ENCODE results near the gene SIGLEC15. TPM values are rescaled to one million over a fixed set of nuclear protein-coding genes. Genes with fewer than 3 reads are reported as not detected.

The SIGLEC15 gene
- total RNA-seq, 1 experiment from 2014 or later: 9.1 TPM

DNA sequence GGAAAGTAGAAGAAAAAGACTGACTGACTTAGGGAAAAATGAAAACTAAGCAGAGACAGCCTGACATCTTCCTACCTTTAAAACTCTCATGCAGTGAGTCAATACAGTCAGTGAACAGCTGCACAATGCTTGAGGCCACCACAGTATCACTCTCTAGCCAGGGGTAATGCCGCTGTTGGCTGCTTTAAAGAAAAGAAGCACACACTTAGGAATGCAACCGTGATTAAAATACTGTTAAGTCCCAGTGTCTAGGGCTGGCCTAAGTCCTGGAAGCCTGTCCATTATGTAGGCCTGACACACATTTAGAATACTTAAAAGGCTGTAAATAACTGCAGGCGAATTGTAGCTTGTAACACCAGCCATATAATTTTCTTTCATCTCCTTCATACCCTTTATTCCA is 50.7 kb downstream of the SIGLEC15 start:
- no peak for DNase-seq (ENCODE audit: low read depth)

DNA sequence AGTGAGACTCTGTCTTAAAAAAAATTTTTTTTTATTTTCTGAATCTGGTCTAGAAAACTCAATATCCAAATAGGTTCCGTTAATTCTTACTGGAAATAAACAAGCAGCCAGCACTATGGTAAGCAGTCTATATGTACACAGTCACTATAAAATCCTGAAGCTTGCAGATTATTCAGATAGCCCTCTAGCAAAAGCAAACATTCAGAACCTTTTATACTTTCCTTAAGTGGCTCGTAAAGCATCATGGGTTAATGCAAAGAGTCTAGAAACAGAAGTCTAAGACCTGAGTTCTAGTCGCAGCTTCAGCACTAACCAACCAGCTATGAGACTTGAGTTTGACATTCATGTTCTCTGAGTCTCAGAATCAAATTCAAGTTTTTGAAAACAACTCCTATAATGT is 51.9 kb downstream of the SIGLEC15 start:
- no peak for DNase-seq (ENCODE audit: low read depth)

DNA sequence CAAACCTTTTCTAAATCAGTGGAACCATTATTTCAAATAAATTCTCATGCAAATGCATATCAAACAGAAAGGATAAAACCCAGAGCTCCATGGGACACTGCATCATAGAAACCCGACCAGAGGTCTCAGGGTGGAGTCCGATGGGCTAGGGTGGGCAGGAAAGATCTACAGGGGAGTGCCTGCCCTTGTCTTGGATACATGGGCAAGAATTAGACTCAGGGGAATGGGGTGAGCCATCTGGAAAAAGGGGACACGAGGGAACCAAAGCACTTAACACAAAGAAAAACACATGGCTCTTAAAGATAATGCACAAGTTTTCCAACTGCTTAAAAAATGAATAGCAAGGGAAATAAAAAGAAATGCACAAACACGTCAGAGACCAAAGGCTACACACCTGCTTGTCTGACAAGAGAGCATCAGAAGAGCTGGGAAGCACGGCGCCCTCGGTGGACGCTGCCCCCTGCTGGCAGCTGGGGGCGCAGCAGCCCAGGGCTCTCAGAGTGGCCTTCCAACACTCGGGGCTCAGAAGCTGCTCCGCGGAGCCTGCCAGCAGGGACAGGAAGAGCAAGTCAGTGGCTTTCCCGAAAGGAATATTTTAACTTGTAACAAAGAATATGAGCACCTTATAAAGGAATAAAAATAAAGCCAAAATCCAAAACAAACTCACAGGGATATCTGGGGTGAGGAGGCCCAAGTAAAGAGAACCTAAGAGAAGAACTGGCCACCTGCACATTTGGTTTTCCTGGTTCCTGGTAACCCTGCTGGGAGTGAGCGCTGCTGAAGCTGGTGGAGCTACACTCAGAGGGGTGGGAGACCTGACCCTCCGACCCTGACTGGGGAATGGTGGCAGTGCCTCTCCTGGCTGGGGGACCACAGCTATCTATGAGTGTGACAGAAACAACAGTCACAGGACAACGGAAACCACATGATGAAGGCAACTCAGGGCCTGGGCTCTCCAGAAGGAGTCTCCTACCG is 54.5 kb downstream of the SIGLEC15 start:
- DNase-seq (ENCODE audit: low read depth): peak; percentile 79

DNA sequence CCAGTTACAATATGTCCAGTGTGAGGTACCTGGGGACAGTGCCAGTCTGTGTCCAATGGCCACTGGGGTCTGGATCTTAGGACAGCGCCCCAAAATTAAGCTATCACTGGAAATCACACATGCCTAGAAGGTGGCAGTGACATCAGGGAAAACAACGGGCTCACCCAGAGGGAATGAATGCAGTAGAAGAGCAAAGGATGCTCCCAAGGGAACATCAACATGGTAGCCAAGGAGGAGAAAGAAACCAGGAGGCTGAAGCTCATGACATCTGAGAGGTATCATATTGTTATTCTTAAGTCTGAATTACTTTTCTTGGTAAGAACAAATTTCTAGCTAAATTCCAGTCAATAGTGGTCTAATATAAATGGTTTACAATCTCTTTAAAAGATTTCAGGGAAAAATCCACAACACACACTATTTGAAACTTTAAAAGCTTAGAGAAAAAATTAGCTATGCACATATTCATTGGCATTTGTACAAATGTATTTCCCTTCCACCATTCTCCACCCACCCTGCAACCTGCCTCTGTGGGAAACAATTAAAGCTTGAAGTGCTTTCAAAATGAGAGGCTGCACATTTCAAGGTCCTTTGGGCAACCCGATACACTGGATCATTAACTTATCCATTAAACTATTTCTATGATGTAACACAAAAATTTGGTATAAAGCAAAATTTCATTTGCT is 55.5 kb downstream of the SIGLEC15 start:
- no peak for DNase-seq (ENCODE audit: low read depth)

DNA sequence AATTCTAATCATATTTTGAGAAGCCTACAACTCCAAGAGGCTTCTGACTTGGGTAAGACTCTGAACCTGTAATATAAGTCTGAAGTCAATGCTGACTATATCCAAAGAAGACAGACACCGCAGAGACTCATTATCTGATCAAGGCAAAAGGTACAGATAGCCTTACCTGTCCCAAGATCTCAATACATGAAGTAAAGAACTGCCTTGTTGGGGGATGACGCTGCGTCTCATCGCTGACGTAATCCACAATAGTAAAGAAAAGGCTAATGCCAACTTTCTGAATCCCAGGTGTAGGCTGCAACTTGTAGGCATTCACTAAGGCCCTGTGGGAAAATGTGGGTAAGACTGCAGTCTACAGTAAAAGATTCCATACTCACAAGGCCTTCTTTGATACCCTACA is 62.1 kb downstream of the SIGLEC15 start:
- DNase-seq (ENCODE audit: low read depth): no peak

DNA sequence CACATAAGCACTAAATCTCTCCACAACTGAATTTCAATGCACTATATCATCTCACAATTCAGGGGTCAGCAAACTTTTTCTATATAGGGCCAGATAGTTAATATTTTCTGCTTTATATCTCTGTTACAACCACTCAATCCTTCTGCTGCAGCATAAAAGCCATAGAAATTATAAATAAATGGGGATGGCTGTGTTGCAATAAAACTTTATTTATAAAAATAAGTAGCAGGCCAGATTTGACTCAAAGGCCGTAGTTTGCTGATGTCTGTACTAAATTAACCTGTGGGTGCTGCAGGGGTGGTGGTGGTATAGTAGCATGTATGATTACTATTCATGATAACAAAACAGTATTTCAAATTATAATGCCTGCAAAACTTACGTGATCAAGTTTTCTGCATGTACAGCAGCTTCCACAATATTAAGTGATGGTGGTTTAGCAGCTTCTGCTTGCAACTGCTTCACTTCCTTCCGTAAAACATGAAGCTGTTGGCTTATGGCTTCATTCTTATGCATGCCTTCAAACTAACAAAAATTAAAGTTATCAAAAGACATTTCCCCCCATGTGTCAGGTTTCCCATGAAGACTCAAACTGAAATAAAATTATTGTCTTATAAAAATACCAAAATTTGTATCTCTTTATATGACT is 64.1 kb downstream of the SIGLEC15 start:
- DNase-seq (ENCODE audit: low read depth): no peak

DNA sequence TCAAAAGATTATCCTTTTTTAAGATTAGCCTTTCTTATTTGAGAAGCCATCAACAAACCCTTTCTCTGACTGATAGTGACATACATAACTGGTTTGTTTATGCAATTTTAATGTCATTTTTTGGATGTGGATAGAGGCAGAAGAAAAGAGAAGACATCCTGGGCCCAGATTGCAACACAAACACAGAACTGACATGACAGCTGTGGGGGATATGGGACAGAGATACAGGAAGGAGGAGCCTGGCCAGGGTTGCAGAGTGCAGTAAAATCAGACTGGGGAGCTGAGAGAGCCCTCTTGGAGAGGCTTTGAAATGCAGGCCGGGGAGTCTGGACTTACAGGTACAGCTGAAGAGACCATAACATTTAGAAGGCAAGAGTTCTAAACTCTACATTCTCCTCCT is 65.1 kb downstream of the SIGLEC15 start:
- no peak for DNase-seq (ENCODE audit: low read depth)

DNA sequence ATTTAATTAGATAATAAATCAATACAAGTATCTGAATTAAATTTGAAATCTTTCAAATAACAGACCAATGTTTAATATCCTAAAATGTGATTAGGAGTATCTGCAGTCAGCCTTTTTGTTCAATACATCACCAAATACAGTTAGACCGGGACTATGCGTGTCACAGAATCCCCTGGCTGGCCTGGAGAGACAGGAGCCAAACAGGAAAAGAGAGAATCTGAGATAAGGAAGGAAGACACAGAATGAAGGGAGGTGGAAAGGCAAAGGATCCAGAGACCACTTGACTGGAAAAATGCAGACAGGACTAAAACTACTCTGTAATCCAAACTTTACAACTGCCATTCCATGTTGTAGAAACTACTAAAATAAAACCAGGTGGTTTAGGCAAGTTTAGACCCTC is 66.3 kb downstream of the SIGLEC15 start:
- no peak for DNase-seq (ENCODE audit: low read depth)

Small RNA genes within 50 kb of the gene (small RNA-seq; reads per million reads assigned to genes)
- not detected for gene AC087685.1

Other genes starting within 250 kb of the SIGLEC15 start
- gene SLC14A2, start 210.2 kb upstream of the SIGLEC15 start, total RNA-seq (2014; rRNA removed; shearing (Covaris generic)): not detected in 2 replicates
- gene SLC14A1, start 101.5 kb upstream of the SIGLEC15 start, total RNA-seq (2014; rRNA removed; shearing (Covaris generic)): 37.6 and 44.9 TPM in 2 replicates
- 10.2 and 12.7 TPM in 2 replicates for gene EPG5, start 141.7 kb downstream of the SIGLEC15 start, total RNA-seq (2014; rRNA removed; shearing (Covaris generic))
- gene PSTPIP2, start 246.6 kb downstream of the SIGLEC15 start, total RNA-seq (2014; rRNA removed; shearing (Covaris generic)): 3.2 and 4.0 TPM in 2 replicates